ENCODE data around the gene TBX2.
"Not testable (repeated sequence)": the region's sequence is repeated elsewhere in the genome, so short reads cannot be mapped to it uniquely, and the experiment has no call there.

TBX2 gene

DNA sequence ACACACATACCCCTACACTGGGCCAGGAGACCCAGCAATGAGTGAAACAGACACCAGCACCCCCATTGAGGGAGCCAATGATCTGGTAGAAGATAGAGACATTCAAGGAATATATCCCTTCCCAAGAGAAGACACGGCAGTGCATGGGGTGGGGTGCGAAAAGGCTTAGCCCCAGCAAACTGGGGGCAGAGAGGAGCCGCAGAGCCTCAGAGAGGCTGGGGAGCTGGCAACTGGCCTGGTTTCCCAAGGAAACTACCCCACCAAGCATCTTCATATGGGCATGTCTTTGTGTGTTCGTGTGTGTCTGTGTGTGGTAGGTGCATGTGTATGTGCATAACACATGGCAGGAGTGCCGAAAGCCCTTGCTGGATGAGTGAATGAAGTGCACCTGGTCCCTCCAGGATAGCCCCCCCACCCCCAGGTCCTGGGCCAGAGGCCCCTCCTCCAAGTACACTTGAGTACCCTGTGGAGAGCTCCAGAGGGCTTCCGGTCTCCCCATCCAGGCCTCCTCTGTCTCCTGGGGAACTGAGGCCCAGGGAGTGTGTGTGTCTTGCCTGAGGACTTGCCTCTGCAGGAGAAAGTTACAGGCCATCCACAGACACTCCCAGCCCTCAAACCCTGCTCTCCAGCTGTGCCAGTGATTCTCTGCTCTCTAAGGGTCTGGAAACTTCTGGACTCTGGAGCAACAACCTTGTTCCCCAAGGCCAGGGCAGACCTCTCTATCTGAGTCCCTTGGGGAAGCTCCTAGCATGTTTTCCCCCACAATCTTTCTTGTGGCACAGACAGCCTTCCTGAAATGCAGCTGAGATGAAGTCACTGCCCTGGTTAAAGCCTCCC lies 15.9 kb downstream of the TBX2 start:
- no peak for DNase-seq

- no peak for DNase-seq
Observed at GRCh38 chr17:61416211-61416539, 16.5 kb downstream of the TBX2 start.

DNA sequence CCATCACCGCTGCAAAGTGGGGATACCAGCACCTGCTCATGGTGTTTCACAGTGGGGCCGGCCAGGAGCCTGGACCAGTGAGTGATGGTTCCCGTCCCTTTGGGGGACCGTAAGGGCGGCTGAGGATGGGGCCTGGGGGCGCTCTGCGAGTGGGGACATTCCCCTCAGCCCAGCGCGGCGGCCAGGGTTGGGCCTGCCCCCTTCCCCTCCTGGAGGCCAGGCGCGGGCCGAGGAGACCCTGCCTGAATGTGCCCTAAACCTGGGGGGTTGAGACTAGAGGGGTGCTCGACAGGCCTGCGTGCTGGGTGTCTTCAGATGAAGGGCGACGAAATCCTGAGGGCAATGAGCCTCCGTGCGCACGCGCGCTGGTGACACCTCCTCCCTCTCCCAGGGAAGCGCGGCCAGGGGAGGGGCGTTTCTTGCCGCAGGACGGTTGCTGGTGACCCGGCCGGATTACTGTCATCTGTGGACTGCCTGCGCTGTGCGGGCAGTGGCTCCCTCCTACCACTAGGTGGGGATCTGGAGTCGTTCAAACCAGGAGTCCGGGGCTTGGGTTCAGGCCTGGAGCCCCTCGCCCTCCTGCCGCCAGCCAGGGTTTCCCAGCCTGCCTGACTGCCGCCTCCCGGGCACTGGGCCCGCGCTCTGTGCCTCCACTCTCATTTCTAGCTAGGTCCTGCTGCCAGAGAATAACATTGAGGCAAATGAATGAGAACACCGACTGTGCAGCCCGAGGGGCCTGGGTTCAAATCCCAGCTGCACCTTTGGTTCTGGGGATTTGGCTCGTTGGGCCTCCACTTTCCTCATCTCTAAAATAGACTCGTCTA lies 17.1 kb downstream of the TBX2 start:
- DNase-seq: peak; percentile 95

GRCh38 chr17:61418449-61418848 lies 18.8 kb downstream of the TBX2 start:
- DNase-seq: no peak

- no peak for DNase-seq
Observed at GRCh38 chr17:61419496-61420046, 19.9 kb downstream of the TBX2 start.

DNA sequence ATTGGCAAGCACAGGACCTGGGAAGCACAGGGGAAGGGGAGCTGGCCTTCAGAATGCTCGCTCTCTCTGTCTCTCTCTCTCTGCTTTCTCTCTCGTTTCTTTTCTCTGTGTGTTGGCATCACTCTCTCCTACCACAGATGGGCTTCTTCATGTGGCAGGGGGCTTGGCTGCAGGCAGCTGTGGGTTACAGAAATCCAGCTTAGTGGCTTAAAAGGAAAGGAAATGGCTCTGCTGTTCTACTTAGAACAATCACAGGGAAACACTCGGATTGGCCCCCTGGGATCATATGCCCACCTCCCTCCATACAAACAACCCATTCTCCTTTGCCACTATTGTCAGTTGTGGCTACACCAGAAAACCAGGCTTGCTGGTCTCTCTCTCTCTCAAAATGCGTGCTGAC lies 20.4 kb downstream of the TBX2 start:
- DNase-seq: no peak

- no peak for DNase-seq
Observed at GRCh38 chr17:61420745-61421398, 21.2 kb downstream of the TBX2 start.

DNA sequence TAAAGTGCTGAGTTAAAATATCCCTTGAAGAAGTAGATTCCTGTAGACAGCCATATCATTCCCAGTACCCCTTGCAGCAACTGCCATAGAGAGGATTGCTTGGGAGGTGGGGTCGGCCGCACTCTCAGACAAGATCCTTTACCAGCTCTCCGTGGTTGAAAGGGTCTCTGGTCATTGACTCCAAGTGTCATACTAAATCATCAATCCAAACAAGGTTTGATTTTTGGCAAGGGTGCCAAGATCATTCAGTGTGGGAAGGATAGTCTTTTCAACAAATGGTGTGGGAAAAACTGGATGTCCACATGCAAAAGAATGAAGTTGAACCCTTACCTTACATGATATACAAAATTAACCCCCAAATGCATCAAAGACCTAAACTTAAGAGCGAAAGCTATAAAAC lies 21.8 kb downstream of the TBX2 start:
- DNase-seq: no peak

DNA sequence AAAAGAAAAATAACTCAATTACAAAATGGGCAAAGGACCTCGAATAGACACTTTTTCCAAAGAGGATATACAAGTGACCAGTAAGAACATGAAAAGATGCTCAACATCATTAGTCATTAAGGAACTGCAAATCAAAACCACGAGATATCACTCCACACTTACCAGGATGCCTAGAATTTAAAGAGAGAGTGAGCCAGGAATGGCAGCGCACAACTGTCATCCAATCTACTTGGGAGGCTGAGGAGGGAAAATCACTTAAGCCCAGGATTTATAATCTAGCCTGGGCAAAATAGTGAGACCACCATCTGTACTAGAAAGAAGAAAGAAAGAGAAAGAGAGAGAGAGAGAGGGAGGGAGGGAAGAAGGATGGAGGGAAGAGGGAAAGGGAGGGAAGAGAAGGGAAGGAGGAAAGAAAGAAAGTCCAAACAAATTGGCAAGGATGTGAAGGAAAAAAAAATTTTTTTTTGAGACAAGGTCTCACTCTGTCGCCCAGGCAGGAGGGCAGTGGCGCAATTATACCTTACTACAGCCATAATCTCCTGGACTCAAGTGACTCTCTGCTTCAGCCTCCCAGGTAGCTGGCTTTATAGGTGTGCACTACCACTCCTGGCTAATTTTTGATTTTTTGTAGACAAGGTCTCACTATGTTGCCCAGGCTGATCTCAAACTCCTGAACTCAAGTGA lies 22.6 kb downstream of the TBX2 start:
- no peak for DNase-seq

DNA sequence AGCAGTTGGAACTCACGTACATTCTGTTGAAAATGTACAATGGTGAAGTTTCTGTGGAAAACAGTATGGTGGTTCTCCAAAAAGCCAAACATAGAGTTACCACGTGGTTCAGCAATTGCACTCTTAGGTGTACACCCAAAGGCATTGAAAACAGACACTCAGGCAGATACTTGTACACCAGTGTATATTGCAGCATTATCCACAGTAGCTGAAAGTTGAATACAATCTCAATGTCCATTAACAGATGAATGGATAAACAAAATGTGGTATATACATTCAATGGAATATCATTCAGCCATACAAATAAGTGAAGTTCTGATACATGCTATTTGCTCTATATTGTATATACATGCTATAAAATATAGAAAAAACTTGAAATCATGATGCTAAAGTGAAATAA lies 23.2 kb downstream of the TBX2 start:
- DNase-seq: no peak

GRCh38 chr17:61423967-61424649 lies 24.5 kb downstream of the TBX2 start:
- no peak for DNase-seq

GRCh38 chr17:61425682-61426481 lies 26.2 kb downstream of the TBX2 start:
- no peak for DNase-seq

DNA sequence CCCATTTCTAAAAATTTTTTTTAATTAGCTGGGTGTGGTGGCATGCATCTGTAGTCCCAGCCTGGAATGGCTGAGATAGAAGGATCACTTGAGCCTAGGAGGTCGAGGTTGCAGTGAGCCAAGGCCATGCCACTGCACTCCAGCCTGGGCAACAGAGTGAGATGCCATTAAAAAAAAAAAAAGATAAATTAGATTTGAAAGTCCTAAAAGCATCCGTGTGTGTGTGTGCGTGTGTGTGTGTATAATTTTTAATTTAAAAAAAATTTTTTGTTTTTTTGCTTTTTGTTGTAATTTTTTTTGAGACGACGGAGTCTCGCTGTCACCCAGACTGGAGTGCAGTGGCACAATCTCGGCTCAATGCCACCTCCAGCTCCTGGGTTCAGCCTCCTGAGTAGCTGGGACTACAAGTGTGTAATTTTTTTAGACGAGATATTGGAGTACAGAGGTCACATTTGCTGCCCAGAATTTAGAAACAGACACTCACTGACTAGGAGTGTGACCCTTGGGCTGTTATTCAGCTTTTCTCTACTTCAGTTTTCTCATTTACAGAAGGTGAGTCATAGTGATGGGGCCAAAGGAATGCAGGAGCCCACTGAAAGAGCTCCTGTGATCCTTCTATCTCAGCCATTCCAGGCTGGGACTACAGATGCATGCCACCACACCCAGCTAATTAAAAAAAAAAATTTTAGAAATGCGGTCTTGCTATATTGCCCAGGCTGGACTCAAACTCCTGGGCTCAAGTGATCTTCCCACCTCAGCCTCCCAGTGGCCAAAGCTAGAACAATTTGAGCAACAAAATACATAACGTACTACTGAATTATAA lies 27.1 kb downstream of the TBX2 start:
- DNase-seq: no peak

- DNase-seq: no peak
Observed at GRCh38 chr17:61427567-61427966, 27.9 kb downstream of the TBX2 start.

DNA sequence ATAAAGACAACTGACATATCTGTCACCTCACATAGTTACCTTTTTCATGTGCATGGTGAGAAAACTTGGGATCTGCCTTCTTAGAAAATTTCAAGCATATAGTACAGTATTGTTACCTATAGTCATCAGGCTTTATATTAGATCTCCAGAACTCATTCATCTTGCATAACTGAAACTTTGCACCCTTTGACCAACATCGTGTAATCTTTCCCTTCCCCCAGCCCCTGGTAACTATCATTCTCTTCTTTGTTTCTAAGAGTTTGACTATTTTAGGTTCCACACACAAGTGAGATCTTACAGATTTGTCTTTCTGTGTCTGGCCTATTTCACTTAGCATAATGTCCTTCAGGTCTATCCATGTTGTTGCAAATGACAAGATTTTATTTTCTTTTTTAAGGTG lies 29.6 kb downstream of the TBX2 start:
- no peak for DNase-seq

GRCh38 chr17:61429831-61430230 lies 30.2 kb downstream of the TBX2 start:
- DNase-seq: not testable (repeated sequence)

DNA sequence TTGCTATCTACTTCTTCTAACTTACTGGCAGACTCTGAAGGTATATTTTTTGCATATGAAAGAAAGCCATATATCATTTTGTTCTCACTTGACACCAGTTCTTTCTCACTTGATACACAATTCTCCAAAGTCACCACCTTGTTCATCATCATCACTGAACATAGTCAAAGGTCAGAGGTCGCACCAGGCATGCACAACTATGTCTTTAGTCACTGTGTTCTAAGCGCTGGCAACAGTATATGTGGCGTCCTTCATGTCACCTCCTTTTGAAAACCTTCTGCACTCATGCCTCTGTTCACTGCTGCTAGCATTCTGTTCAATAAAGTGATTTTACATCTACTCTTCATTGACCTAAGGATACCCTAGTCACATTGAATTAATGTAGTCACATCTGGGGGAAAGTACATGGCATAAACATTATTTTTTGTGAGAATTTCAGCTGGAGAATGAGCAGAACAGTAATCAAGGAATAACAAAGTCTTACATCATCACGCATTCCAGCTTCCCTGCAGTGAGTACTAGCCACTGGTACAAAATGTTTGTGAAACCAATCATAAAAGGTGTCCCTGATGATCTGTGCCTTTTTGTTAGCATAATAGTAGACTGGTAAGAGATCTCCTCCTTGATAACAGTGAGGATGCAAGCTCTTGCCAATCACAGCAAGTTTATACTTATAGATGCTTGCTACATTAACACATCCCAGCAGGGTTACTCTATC lies 32.1 kb downstream of the TBX2 start:
- DNase-seq: no peak

- no peak for DNase-seq
Observed at GRCh38 chr17:61436273-61436672, 36.6 kb downstream of the TBX2 start.

- DNase-seq: no peak
Observed at GRCh38 chr17:61436995-61437704, 37.5 kb downstream of the TBX2 start.

All from NCI-H510A treated with DMSO at 0.1 percent for 48 hours (cell line).